Islet precursor cell (in vitro differentiated cells): Measurements from ENCODE around the gene ZNF326.

Source experiments
- DNase-seq: peaks from one replicate; pipeline ENCODE4 v3.0.0-alpha.2; 2018

ZNF326 gene, protein sequence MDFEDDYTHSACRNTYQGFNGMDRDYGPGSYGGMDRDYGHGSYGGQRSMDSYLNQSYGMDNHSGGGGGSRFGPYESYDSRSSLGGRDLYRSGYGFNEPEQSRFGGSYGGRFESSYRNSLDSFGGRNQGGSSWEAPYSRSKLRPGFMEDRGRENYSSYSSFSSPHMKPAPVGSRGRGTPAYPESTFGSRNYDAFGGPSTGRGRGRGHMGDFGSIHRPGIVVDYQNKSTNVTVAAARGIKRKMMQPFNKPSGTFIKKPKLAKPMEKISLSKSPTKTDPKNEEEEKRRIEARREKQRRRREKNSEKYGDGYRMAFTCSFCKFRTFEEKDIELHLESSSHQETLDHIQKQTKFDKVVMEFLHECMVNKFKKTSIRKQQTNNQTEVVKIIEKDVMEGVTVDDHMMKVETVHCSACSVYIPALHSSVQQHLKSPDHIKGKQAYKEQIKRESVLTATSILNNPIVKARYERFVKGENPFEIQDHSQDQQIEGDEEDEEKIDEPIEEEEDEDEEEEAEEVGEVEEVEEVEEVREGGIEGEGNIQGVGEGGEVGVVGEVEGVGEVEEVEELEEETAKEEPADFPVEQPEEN

DNA sequence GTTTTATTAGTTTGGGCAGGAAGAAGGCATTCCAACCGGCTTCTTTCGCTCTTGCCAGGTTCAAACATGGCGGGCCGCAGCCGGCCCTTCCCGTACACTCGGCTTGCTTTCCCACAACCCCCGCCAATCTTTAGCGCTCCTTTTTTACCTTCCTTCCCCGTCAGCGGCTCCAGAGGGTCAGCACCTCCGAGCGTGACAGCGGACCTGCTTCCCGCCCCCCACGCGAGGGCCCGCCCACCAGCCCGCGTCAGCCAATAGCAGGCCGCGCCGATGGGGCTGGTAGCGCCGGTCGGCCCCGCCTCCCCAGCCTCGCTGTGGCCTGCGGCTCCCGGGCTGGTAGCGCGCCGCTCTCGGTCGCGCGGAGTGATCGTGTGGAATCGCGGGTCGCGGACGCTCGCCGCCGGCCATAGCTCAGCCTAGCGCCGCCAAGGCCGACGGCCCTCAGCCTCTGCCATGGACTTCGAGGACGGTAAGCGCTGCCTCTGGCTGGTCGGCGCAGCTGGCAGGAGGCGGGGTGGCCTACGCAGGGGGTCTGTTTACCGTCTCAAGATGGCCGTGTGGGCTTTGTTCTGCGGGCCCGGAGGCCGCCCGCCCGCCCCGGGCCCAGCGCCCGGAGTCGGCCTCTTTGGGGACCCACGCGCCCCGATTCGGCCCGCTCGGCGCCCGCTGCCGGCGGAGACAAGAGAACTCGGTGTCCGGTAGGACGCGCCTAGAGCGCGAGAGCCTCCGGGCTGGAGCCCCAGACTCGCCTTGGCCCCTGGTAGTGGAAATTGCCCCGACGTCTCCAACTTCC lies at the start of gene ZNF326:
ZNF326 (plus strand) TSS at position 306 of the 793 bp plus-strand sequence; CDS start at position 454, 148 bp downstream.
- DNase-seq: peak; percentile 99

DNA sequence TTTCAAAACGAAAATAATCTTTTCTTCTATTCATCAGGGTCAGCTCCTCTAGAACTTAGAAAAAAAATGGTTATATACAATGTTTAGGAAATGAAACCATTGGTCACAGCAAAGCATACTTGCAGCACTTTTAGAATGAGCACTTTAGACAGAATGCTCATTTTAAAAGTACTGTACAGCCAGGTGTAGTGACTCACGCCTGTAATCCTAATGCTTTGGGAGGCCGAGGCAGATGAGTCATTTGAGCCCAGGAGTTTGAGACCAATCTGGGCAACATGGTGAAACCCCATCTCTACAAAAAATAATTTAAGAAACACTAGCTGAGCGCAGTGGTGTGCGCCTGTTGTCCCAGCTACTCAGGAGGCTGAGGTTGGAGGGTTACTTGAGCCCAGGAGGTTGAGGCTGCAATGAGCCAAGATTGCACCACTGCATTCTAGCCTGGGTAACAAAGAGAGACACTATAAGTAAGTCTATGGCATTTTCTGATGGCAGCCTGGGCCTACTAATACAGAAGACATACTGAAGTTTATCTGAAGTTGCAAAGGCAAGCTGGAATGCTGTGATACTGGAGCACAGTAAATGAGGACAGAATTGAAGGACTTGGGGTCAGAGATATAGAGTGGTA lies 48.9 kb upstream of the ZNF326 start:
- DNase-seq: peak; percentile 79

DNA sequence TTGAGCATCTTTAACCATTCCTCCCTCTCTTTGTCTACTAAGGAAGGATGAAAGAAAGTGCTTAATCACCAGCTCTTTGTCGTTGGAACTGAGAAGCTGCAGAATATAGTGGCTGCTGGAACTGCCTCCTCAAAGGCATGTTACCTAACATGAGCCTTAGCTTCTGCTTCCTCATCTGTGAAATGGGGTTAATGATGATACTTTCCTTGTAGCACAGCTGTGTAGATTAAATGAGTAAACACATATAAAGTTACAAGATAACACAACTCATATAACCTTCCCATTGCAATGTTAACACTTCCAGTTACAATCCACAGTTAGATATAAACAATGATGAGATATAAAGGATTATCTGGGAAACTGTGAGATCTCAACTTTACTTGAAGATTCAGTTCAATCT lies 48.4 kb upstream of the ZNF326 start:
- DNase-seq: no peak

DNA sequence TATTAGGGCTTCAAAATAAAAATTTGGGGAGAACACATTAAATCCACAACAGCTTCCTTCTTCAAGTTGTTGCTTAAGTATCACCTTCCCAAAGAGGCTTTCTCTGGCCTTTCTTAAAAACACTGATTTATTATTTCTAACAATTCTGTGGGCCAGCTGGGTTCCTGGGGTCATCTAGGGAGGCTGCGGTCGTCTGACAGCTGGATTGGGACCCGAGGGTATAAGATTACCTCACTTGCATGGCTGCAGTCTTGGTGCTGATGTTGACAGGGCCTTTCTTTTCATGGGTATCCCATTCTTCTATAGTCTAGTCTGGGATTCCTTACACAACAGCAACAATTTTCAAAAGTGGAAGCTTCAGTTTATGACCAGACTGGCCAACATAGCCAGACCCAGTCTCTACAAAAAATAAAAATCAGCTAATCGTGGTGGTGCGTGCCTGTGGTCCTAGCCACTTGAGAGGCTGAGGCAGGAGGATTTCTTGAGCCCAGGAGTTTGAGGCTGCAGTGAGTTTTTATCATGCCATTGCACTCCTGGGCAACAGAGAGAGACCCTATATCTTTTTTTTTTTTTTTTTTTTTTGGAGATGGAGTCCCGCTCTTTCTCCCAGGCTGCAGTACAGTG lies 46.1 kb upstream of the ZNF326 start:
- DNase-seq: no peak

DNA sequence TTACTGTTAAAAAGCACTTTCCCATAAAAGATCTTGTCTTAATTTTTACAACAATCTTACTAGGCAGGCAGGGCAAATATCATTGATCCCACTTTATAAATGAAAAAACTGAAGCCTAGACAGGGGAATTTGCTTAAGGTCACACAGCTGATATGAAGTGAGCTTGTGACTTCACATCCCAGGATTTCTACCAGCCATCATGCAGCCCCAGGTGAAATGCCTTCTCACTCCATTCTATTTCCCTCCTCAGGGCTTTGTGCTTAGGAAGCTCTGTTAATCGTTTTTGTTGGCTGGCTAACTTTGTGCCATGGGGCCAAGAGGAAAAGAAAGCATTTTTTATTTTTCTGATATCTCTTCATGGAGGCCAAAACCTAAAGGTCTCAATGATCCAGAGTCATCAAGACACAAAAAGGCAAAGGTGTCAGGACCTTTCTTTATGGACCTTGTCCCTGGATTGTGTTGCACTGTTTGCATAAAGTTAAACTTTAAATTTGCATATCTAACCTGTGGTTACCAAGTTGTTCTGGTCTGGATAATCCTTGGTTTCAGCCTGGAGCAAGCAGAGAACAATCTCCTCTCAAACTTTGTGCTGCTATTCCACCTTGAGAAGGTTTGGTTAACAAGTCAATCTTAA lies 44.8 kb upstream of the ZNF326 start:
- peak; percentile 68 for DNase-seq

DNA sequence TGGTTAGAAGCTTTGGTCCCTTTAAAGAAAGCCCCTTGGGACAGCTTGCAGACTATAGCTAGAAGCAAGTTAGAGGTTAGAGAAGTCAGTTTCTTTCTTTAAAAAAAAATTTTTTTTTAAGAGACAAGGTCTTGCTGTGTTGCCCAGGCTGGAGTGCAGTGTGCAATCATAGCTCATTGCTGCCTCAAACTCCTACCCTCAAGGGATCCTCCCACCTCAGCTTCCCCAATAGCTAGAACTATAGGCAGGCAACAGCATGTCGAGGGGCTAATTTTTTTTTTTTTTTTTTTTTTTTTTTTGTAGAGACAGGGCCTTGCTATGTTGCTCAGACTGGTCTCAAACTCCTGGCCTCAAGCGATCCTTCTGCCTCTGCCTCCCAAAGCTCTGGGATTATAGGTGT lies 44.2 kb upstream of the ZNF326 start:
- DNase-seq: peak; percentile 22

DNA sequence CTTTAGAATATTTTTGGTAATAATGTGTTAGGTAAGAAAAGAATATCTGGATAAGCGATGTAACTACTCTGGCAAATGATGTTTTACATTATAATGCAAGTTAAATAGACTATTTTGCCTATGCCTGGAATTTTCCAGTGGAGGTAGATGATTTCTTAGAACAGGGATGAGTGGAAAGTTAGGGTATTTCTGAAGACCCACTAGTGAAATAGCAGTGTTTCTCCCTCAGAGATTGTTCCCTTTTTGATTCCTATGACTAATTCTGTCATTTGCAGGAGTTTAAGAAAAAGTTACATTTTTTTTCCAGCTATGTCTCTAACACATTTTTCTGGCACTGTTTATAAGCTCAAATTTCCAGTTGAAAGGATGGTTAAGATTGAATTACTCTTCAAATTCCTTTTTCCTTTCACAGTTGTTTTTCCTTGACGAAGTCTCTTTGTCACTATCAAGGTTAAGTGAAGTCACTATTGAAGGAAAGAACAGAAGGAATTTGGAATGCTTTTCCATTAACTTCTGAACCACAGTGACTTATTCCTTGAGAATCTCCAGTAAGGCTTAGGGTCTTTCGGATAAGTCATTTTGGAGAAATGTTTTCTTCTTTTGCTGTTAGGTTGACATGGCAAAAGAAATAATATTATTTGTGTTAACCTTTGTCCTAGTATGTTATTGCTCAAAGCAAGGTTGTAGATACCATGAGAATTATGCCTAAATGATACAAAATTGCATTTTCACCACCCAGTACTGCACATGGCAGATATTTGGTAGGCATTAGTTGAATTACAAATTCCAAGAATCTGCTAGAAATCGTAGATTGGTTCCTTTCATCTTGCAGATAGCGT lies 42.9 kb upstream of the ZNF326 start:
- no peak for DNase-seq

DNA sequence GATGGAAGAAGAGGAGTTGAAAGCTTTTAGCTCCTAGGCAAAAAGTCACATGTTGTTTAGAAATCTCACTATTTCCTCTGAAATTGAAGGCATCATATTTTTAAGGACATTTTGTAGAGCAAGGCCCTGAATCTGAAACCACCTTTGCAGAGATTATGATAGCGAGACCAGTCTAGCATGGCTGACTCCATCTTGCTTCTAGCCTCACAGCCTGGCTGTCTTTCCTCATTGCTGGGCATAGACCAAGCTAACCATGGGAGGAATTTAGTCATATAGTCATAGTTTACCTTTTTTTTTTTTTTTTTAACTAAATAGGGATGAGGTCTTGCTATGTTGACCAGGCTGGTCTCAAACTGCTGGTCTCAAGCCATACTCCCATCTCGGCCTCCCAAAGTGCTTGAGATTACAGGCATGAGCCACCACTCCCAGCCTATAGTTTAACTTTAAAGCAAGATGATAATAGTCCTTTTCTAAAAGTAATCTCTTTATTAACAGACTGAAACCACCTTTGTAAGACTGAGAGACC lies 42.2 kb upstream of the ZNF326 start:
- no peak for DNase-seq

DNA sequence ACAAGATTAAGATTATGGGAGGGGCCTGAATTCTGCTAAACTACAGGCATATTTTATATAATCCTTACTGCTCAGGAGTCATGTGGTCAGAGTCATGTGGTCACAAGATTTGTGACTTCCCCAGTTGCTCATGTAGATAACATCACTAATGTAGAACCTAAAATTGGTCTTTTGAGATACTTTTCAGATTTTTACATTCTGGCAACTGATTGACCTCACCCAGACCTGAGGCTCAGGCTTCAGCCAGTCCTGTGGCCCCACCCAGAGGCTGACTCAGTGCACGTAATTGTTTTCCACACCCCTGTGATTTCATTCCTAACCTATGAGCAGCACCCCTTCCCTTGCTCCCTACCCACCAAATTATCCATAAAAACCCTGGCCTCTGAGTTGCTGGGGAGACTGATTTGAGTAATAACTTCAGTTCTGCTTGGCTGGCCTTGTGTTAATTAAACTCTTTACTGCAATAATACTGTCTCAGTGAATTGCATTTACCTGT lies 41.7 kb upstream of the ZNF326 start:
- DNase-seq: peak; percentile 96

DNA sequence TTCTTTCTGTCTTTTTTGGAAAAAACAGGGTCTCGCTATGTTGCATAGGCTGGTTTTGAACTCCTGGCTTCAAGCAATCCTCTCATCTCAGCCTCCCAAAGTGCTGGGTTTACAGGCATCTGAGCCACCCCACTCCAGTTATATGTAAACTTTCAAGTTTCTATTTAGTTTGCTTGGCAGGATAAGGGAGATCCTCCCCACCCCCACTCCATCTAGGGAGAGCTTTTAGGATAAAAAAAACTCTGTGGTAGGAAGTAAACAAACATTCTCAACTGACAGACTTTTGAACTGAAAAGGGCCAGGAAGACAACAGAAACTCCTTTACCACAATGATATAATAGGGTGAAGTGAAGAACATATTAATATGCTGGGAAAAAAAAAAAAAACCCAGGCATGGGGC lies 41.0 kb upstream of the ZNF326 start:
- no peak for DNase-seq

DNA sequence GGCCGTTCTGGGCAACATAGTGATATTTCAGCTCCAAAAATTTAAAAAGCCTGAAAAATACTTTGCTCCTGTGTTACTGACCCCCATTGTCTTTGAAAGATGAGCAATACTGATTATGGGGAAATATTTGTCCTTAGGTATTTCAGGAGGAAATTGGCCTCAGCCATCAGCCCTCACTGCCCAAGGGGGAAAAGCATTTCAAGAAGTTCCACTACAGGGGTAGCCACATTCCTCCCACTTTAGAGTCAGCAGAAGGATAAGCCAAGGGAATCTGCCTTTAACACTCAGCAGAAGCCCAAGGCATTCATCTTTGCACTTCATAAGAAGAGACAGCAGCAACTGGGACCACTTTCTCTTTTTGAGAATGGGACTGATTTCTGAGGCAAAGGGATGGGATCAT lies 40.5 kb upstream of the ZNF326 start:
- peak; percentile 83 for DNase-seq

DNA sequence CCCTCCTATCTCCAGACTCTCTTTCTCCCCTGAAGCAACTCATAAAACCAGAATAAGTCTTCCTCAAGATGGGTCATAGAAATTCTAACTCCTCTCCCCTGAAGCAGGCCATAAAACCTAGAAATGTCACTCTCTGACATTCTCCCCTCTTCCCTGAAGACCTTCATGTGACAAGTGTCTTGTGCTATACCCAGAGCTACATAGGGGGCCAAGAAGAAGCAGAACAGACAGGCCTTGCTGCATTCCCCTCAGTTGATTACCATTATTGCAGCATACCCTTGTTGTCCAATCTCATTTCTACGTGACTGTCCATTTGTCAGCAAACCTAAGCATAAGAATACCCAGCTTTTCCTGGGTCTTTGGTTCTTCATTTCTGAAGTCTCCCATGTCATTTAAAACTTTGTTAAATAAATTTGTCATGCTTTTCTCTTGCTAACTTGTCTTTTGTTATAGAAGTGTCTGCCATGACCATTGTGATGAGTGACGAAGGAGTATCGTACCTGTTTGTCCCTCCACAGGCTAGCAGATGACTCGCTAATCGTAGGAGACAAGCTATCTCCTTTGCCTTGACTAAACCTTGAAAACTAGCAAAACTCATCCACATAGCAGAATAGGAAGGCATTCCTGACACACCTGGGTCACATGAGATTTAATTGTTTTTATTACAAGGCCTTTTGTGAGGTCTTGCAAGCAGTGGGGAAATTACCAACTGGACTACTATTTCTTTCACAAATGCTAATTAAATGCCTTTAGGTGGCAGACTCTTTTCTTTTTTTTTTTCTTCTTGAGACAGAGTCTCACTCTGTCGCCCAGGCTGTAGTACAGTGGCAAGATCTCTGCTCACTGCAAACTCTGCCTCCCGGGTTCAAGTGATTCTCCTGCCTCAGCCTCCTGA lies 39.4 kb upstream of the ZNF326 start:
- no peak for DNase-seq

DNA sequence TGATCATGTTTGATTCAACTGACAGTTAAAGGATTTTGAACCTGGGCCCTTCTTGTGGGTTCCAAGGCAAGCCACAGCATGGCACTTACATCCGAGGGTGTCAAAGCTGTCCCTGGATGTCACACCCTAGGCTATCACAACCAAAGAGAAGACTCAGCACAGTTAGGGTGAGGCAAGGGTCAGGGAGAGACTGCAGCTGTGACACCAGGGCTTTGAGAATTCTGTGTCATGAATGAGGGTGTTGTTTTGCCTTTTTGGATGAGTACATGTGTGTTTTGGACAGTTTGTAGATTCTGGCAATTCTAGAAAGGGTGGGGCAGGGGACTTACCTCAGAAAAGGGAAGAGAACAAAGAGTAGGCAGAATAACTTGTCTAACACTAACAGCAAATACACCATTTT lies 37.8 kb upstream of the ZNF326 start:
- DNase-seq: no peak

DNA sequence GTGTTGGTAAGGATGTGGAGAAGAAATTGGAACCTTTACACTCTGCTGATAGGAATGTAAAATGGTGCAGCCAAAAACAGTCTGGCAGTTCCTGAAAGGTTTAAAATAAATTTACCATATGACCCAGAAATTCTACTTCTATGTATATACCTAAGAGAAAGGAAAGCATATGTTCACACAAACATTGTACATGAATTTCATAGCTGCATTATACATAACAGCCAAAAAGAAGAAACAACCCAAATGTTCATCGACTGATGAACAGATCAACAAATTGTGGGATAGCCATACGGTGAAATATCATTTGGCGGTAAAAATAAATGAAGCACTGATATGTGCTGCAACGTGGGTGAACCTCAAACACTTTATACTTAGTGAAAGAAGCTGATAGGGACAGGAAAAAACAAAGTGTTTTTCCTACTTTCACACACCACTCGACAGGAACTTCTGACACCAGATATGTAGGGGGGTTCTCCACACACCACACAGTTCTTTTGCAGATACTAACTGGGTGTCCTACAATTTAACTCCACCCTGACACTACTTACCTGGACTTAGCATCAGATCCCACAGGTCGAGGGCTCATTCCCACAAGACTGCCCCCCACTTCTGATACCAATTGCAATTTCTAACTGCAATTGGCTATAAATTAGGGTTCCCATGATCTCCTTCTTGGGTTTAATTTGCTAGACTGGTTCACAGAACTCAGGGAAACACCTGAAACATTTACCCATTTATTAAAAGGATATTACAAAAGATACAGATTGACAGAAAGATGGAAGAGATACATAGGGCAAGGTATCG lies 35.9 kb upstream of the ZNF326 start:
- no peak for DNase-seq

DNA sequence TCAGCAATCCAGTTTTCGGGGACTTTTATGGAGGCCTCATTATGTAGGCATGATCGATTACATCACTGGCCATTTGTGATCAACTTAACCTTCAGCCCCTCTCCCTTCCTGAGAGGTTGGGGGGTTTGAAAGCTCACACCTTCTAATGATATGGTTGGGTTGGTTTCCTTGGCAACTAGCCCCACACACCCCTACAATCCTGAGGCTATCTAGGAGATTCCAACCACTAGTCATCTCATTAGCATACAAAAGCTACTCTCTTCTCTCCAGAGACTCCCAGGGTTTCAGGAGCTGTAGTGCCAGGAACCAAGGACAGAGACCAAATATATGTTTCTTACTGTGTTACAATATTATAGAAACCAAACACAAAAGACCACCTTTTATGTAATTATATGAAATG lies 35.2 kb upstream of the ZNF326 start:
- no peak for DNase-seq

DNA sequence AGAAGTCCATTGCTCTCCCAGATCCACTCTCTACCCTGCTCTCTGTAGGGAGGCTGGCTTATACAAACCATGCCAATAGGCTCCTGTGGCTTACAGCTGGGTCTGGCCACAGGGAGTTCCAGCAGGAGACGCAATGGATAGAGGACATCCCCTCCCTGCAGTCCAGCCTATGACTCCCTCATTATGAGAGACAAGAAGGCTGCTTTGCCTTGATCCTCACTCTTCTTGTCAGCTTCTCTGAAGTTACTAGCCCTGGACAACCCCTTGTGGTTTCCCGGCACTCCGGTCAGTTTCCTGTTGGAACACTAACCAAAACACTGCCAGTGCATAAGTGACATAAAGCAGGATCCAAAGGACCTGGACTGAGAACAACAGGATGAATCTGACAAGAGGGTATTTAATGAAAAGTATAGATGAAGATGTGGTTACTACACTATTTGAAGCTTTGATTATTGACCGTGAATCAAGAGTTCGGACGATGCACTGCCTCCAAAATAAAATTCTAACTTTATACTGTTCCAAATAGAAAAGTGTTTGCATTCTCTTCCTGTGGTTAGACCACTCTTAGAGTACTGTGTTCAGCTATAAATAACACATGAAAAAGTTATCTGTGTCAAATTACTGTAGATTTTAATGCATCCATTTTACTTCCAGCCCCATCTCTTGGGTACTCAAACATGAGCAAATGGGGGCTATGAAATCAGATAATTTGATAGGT lies 32.7 kb upstream of the ZNF326 start:
- DNase-seq: peak; percentile 66

DNA sequence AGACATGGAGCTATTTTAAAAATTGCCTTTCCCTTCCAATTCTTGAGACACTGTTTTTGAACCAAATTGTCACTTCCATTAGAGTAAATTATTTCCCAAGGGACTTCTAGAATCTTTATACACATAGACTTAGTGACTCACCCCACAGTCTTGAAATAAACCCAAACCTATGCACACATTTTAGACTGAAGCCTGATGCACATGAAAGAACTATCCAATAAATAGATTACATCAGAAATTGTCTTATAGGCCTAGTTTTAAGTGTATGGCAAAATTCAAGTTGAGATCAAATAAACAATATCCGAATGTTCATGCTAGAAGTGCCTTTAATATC lies 32.2 kb upstream of the ZNF326 start:
- DNase-seq: no peak

DNA sequence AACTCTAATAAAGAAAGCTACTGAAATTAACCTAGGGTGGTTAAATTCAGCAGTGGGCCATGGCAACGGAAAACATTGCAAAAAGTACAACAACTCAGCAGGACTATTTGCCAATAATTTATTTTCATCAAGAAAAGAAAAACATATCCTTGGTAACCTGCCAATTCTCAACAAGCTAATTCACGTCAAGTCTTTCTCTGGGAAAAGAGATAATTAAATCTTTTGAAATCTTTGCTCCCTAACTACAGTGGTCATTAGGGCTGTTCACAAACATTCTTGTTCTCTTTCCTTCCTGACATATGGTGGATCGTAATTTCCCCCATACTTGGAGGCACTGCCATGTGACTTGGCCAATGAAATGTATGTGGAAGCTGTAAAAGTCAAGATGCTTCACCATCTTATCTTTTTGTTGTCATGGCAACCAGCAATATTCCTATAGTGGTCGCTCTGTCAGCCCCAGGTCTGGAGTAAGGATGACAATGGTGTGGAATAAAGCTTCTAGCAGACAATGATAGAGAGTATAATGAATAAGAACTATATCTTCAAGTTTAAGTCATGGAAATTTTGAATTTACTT lies 29.6 kb upstream of the ZNF326 start:
- DNase-seq: no peak
